MCF 10A (cell line): Measurements from ENCODE around the gene PAPPA2. TPM values are rescaled to one million over a fixed set of nuclear protein-coding genes. Genes with fewer than 3 reads are reported as not detected.

Source experiments
- BruUV-seq: library from RNA; stranded (reverse); fragments of 400-500 nt; replicated peaks from 2 replicates; lab custom pipeline; 2021; lab: Mats Ljungman, UMichigan
- CTCF ChIA-PET: fragments of 300-600 bp; sonication (Branson Sonifier 250); formaldehyde crosslinking; extraction: SDS; loops from one replicate; lab custom pipeline; 2021; ENCODE audit warnings: antibody characterized with exemption, inconsistent platforms; lab: Yijun Ruan, JAX
- POLR2A ChIA-PET: fragments of 300-600, 350-650 bp; sonication (Branson Sonifier 250); formaldehyde crosslinking; extraction: SDS; loops from one replicate; lab custom pipeline; 2020; ENCODE audit warnings: antibody characterized with exemption, inconsistent platforms; lab: Yijun Ruan, JAX
- DNase-seq: peaks from one replicate; pipeline ENCODE4 v3.0.0-alpha.2; 2018; ENCODE audit not compliant: unreplicated experiment
- H3K27ac Mint-ChIP-seq: one replicate; pipeline ENCODE4 v1.8.0; 2022; ENCODE audit warnings: mild to moderate bottlenecking, low read depth, mixed read lengths; ENCODE audit not compliant: unreplicated experiment
- H3K27me3 Mint-ChIP-seq: one replicate; pipeline ENCODE4 v1.8.0; 2022; ENCODE audit warnings: mixed read lengths; ENCODE audit not compliant: insufficient read depth, unreplicated experiment
- H3K36me3 Mint-ChIP-seq: one replicate; pipeline ENCODE4 v1.8.0; 2022; ENCODE audit warnings: mild to moderate bottlenecking, moderate library complexity, mixed read lengths; ENCODE audit not compliant: insufficient read depth, unreplicated experiment
- H3K4me1 Mint-ChIP-seq: one replicate; pipeline ENCODE4 v1.8.0; 2022; ENCODE audit warnings: mixed read lengths; ENCODE audit not compliant: insufficient read depth, unreplicated experiment
- H3K4me3 Mint-ChIP-seq: one replicate; pipeline ENCODE4 v1.8.0; 2022; ENCODE audit warnings: mild to moderate bottlenecking, moderate library complexity, mixed read lengths; ENCODE audit not compliant: unreplicated experiment
- H3K9me3 Mint-ChIP-seq: one replicate; pipeline ENCODE4 v1.8.0; 2022; ENCODE audit warnings: mixed read lengths; ENCODE audit not compliant: unreplicated experiment
- intact Hi-C: fragments of 100-400 bp; cut with micrococcal nuclease; formaldehyde crosslinking; loops from 2 replicates; pipeline ENCODE4 v1.14.1; 2022
- total RNA-seq: library from RNA; stranded (reverse); gene quantifications from 2 replicates; pipeline ENCODE4 v1.2.3, GENCODE V29; 2022
- TF ChIP-seq, protein P1 (sequence below): fragments of 200-600 bp; IDR thresholded peaks from one replicate; pipeline ENCODE4 v1.8.0; 2022; ENCODE audit warnings: antibody characterized with exemption, mild to moderate bottlenecking; ENCODE audit not compliant: unreplicated experiment

The PAPPA2 gene
- total RNA-seq, 1 experiment from 2014 or later: 11.5 TPM

DNA sequence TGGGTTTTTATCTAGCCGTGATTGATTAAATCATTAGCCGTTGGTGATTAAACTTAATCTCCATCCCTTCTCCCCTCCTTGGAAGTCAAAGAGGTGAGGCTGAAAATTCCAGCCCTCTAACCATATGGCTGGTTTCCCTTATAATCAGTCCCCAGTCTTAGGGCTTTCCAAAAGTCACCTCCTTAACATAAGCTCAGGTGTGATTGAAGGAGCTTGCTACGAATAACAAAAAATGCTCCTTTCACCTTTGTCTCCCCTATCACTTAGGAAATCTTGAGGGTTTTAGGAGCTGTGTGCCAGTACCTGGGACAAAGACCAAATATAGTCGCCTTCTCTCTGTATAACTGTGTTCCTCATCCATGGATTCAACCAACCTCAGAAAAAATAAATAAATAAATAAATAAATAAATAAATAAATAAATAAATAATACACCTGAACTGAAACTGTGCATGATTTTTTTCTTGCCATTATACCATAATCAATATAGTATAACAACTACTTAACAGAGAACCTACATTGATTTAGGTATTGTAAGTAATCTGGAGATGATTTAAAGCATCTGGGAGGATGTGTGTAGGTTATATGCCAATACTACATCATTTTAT lies 82.2 kb downstream of the PAPPA2 start:
- CTCF ChIA-PET: interaction anchor here (0.6 to 1.6 kb wide), 6 partner anchors 13 to 299 kb away, joined by 3 to 7 read pairs (median 4); no protein-coding TSS in a partner anchor
- Mint-ChIP-seq H3K4me1 (peaks cover 5% of the 10 kb centered on the region), H3K36me3 (no peaks in the 10 kb centered on the region), H3K4me3 (no peak overlapping the region), H3K27ac (no peak overlapping the region), H3K9me3 (no peaks in the 10 kb centered on the region), H3K27me3 (peaks cover 34% of the 10 kb centered on the region)
- POLR2A ChIA-PET: no interaction called here
- DNase-seq: no peak
- intact Hi-C loops: no loop called here
- no TSS peak for BruUV-seq
- TF ChIP-seq, protein P1, sequence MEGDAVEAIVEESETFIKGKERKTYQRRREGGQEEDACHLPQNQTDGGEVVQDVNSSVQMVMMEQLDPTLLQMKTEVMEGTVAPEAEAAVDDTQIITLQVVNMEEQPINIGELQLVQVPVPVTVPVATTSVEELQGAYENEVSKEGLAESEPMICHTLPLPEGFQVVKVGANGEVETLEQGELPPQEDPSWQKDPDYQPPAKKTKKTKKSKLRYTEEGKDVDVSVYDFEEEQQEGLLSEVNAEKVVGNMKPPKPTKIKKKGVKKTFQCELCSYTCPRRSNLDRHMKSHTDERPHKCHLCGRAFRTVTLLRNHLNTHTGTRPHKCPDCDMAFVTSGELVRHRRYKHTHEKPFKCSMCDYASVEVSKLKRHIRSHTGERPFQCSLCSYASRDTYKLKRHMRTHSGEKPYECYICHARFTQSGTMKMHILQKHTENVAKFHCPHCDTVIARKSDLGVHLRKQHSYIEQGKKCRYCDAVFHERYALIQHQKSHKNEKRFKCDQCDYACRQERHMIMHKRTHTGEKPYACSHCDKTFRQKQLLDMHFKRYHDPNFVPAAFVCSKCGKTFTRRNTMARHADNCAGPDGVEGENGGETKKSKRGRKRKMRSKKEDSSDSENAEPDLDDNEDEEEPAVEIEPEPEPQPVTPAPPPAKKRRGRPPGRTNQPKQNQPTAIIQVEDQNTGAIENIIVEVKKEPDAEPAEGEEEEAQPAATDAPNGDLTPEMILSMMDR: no peak

DNA sequence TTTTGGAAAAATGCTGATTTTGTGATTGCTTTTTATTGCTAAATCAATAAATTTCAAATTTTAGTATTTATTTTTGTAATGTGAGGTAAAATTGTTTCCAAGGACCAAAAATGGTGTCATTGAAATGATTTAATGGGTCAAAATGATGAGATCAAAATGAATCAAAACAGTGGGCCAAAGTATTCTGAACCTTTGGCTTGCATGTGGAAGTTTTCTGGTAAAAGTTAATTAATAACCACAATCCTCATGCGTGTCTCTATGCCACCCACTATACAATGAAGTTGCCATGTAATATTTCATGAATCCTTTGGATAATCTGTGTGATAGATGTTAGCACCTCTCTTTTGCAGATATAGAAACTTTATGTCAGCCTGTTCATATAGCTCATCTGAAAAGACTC lies 83.8 kb downstream of the PAPPA2 start:
- Mint-ChIP-seq H3K9me3 (no peaks in the 10 kb centered on the region), H3K36me3 (no peaks in the 10 kb centered on the region), H3K27me3 (peaks cover 51% of the 10 kb centered on the region), H3K4me1 (peaks cover 4% of the 10 kb centered on the region), H3K27ac (no peak overlapping the region), H3K4me3 (no peak overlapping the region)
- TF ChIP-seq, protein P1: no peak
- CTCF ChIA-PET: interaction anchor here (1.3 to 6.6 kb wide), 2 partner anchors 9 to 13 kb away, joined by 3 to 85 read pairs; no protein-coding TSS in a partner anchor
- no TSS peak for BruUV-seq
- POLR2A ChIA-PET: no interaction called here
- DNase-seq: no peak
- intact Hi-C loops: no loop called here

DNA sequence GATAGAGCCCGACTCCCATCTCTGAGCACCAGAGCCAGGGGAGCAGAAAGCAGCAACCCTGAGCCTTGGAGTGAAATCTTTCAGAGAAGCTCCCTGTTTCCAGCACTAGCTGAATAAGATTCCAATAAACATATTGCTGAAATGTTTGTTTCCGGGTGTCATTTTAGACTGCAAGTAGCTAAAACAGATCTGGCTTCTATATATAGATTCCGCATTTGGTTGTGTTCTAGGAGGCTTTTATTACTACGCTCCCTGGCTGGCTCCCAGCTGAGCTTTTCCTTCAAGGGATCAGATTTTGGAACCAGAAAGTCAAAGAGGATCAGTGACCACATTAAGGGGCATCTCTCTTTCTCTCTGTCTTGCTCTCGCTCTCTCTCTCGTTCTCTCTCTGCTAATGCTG lies 88.2 kb downstream of the PAPPA2 start:
- Mint-ChIP-seq H3K4me1 (no peaks in the 10 kb centered on the region), H3K4me3 (no peak overlapping the region), H3K36me3 (no peaks in the 10 kb centered on the region), H3K9me3 (no peaks in the 10 kb centered on the region), H3K27me3 (peaks cover 94% of the 10 kb centered on the region), H3K27ac (no peak overlapping the region)
- CTCF ChIA-PET: interaction anchor here (0.7 to 6.6 kb wide), 3 partner anchors 9 to 26 kb away, joined by 3 to 85 read pairs (median 4); no protein-coding TSS in a partner anchor
- intact Hi-C loops: no loop called here
- DNase-seq: no peak
- POLR2A ChIA-PET: interaction anchor here (0.9 kb wide), 1 partner anchor 9 kb away, joined by 3 read pairs; no protein-coding TSS in a partner anchor
- TF ChIP-seq, protein P1: no peak
- BruUV-seq: no TSS peak

DNA sequence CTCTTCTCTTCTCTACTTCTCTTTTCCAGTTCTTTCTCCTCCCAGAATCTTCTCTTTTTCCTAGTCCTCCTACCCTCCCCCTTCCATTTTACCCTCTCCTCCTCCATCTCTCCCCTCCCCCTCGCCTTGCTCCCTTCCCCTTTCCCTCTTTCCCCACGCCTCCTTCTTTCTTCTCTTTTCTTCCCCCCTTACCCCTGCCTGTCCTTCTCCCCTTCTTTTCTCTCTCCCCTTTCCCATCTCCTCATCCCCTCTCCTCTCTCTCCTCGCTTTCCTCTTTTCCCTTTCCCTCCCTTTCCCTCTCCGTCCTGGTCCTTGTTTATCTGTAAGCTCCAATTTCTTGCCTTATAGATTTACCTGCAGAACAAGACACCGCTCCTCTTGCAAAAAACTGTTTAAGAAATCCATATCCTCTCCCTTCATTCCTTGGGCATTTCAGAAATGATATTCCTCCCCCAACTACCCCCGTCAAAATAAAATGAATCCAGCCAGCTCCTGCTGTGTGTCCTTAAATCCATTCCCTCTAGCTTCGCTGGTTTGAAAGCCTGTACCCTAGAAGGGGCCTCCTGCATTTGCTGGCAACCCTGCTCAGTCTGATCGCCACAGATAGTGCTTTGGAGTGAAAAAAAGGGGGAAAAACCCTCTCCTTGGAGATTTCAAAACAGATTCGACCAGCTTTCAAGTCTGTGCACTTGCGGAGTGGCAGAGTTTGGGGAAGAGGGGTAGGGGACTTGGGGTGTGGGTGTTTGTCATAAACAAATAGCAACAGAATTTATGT lies 89.4 kb downstream of the PAPPA2 start:
- intact Hi-C loops: no loop called here
- no peaks in the 10 kb centered on the region for H3K36me3 Mint-ChIP-seq
- H3K4me1 Mint-ChIP-seq: no peaks in the 10 kb centered on the region
- TF ChIP-seq, protein P1: no peak
- BruUV-seq: no TSS peak
- ChIA-PET CTCF (interaction anchor here (0.6 to 6.6 kb wide), 5 partner anchors 8 to 328 kb away, joined by 3 to 85 read pairs (median 4); no protein-coding TSS in a partner anchor), POLR2A (no interaction called here)
- no peak for DNase-seq
- no peaks in the 10 kb centered on the region for H3K9me3 Mint-ChIP-seq
- no peak overlapping the region for H3K27ac Mint-ChIP-seq
- H3K4me3 Mint-ChIP-seq: no peak overlapping the region
- H3K27me3 Mint-ChIP-seq: peaks cover 89% of the 10 kb centered on the region
